HG03342 (cell line): ENCODE results near the gene VSTM1.
"Not testable (repeated sequence)": the region's sequence is repeated elsewhere in the genome, so short reads cannot be mapped to it uniquely, and the experiment has no call there.

Experiments
- ATAC-seq: cut with Tn5 transposase; IDR thresholded peaks from one replicate; pipeline ENCODE4 v1.9.1; 2021; ENCODE audit warnings: mild to moderate bottlenecking, moderate library complexity; ENCODE audit not compliant: unreplicated experiment

The VSTM1 gene

DNA sequence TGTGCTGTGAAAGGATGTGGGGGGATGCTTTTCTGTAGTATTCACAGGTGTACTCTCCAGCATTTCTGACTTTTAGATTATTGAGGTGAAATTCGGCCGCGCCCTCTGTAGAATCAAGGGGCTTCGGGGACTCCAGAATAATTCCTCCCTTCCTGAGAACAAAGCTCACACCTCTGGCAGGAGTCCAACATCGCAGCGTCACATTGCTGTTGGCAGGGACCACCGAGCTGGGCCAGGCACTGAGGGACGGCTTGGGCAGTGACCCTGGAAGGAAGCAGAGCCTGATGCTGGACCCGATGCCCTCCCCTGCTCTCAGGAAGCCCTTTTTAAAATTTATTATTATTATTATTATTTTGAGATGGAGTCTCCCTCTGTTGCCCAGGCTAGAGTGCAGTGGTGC lies 11.2 kb upstream of the VSTM1 start:
- ATAC-seq = no peak

DNA sequence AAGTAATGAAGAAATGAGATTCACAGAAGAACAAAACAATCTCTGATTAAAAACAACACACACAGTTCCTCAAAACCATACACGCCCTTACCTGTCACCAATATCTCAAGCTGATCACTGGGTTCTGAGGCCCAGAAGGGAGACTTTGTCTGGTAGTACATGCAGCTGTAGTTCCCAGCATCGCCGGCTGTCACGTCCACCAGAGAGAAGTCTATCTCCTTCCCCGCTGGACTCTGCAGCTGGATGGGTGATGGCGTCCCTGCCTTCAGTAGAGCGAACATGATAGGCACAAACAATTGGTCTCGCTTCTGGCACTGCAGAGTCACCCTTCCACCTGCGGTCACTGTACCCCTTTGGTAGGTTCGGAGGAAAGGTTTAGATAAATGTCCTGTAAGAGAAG lies 10.1 kb upstream of the VSTM1 start:
- no peak for ATAC-seq

DNA sequence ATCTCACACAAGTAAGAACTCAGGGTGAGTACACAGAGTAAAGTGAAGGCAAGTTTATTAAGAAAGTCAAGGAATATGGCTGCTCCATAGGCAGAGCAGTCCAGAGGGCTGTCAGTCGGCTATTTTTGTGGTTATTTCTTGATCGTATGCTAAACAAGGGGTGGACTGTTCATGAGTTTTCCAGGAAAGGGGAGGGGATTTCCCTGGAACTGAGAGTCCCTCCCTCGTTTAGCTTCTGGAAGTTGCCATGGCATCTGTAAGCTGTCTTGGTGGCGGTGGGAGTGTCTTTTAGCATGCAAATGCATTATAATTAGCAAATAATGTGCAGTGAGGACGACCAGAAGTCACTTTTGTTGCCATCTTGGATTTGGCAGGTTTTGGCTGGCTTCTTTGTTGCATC lies 5.8 kb upstream of the VSTM1 start:
- ATAC-seq = no peak

DNA sequence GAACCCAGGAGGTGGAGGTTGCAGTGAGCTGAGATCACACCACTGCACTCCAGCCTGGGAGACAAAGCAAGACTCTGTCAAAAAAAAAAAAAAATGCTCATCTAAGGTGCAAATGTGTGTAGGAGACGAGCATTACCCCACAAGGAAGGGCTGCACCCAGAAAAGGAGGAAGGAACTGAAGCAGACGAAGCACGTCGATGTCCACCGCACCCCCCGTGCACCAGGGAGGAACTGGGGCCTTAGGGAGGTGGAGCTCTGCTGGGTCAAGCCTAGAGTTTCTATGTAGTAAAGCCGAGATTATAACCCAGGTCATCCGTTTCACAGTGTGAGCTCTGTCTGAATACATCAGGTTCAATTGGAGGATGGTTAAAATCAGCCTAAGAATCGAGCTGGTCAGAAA lies 1.1 kb downstream of the VSTM1 start:
- no peak for ATAC-seq

DNA sequence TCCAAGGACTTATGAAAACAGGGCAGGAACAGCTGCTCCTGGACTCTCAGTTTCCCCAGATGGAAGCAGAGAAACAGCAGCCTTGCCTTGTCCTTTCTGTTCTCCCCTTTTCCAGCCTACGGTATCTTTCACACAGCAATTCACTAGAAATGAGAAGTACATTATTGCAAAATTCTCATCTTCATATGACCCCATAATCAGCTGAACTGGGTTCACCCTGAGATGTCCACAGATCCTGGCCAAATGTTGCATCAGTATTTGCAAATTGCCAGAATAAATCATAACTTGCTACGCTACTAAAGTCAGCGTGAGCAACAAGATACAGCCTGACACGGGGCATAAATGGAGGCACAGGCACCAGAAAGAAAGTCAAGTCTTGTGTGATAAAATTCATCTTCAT lies 16.1 kb downstream of the VSTM1 start:
- no peak for ATAC-seq

DNA sequence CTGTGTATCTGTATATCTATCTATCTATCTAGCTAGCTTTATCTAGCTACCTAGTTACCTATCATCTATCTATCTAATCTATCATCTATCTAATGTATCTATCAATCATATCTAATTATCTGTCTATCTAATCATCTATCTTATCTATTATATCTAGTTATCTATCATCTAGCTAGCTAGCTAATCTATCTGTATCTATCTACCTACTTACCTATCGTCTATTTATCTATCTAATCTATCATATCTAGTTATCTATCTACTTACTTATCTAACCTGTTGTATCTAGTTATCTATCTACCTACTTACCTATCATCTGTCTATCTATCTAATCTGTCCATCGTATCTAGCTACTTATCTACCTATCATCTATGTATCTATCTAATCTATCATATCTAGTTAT lies 17.9 kb downstream of the VSTM1 start:
- no peak for ATAC-seq

DNA sequence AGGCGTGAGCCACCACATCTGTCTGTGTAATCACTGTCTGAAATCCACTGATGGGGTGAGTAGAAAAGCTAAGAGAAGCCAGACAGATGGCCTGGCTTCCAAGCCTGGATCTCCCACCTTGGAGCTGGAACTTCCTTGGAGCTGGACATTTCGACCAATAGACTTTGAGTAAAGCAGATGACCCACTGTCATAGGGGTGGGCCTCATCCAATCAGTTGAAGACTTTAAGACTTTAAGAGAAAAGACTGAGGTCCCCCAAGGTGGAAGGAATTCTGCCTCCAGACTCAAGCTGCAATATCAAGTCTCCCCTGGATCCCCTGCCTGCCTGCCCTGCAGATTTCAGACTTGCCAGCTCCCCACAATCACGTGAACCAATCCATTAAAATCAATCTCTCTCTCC lies 20.7 kb downstream of the VSTM1 start:
- ATAC-seq = no peak

DNA sequence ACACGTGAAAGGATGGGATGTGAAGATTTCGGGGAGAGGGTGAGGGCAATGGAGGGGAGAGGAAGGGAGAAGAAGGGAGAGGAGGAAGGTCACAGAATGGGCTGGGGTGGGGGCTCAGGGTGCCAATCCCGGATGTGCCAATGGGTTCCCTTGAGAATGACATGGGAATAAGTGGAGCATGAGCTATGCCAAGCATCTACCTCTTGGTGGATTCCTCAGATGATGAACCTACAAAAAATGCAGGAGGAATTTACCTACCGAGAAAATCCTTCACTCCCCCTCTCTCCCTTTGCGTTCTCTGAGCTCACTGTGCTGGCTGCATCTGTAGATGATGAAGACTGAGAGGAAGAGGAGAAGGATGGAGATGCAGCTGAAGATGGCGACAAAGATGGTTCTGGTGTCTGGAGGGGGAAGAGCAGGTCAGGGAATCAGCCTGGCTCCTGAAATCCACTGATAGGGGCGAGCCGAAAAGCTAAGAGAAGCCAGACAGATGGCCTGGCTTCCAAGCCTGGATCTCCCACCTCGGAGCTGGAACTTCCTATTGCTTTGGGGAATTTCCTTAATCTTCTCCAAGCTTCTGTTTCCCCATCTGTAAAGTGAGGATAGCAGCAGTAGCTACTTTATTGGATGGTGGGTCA lies 21.6 kb downstream of the VSTM1 start:
- no peak for ATAC-seq

DNA sequence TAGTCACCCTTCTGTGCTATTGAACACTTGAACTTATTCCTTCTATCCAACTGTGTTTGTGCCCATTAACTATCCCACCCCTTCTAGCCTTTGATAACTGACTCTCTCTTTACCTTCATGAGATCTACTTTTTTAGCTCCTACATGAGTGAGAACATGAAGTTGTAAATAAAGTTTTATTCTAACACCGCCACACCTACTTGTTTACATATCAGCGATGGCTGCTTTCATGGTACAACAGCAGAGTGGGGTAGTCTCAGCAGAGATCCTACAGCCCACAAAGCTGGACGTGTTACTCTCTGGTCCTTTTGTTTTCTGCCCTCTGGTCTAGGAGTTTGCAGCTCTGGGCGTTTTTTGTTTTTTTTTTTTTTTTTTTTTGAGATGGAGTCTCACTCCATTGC lies 23.7 kb downstream of the VSTM1 start:
- ATAC-seq = no peak

DNA sequence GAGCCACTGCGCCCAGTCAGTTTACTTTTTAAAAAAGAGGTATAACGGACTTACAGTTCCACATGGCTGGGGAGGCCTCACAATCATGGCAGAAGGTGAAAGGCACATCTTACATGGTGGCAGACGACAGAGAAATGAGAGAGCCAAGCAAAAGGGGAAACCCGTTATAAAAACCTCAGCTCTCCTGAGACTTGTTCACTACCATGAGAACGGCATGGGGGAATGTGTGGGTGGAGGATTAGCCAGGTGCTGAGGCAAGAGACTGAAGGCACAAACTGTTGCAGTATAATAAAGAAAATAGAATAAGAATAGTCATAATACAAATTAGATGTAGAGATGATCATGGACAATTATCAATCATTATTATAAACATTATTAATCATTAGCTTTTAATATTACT lies 27.2 kb downstream of the VSTM1 start:
- not testable (repeated sequence) for ATAC-seq

DNA sequence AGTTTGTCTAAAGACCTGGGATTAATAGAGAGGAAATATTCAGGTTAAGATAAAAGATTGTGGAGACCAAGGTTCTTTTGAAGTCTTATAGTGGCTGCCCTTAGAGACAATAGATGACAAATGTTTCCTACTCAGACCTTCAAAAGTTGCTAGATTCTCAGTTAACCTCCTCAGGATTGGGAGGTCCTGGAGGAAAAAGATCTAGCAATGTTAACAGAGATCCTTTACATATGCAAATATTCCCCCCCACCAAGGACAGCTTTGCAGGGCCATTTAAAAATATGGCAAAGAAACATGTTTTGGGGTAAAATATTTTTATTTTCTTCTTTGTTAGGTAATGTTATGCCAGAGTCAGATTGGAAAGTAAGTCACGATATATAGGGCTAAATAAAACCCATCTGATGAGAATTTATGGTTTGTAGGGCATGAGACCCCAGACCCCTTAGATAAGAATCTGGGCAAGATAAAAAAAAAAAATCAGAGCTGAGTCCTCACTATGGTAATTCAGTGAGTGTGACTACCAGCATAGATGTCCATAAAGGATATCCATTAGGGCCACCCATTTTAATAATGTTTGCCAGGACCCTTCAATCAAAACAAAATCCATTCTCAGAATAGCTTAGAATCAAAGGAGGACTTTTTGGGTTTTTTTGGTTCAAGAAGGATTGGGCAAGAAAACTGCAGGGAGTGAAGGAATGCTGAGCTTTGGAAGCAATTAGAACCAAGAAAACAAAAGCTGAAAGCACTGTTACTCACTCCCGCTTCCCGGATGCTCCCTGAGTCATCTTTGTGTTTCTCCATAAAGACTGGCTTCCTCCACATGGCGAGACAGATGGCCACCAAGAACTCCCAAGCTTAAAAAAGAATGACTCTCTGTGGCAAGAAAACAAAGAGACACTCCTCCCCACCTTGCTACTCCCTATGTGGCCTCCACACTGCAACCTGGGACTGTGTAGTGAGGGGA lies 28.2 kb downstream of the VSTM1 start:
- no peak for ATAC-seq

DNA sequence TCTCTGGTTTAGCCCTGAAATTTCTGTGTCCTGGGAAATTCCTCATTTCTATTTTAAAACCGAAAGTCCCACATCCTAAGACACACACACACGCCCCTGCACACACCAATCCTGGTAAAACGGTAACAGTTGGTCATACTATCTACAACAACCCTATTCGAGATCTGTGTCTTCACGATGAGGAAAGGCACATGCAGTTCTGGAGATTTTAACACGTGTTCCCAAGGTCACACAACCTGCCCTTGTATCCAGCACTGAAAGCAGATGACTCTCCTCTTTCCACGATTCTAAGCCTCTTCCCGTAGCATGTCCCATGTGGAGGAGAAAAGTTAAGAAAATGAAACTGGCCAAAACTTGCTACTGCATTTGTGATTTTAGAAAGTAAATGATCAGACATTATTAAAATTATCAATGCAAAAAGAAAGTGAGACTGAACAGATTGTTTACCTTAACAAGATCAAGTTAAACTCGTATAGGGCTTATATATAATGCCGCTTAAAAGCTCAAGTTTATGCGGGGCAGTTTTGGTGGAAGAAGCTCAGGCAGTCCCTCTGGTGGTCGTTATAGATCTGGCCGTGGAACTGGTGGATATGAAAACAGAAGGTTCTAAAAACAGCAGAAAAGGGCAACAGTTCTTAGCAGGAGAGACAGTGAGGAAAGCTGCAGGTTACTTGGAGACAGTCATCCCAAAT lies 32.7 kb downstream of the VSTM1 start:
- no peak for ATAC-seq

DNA sequence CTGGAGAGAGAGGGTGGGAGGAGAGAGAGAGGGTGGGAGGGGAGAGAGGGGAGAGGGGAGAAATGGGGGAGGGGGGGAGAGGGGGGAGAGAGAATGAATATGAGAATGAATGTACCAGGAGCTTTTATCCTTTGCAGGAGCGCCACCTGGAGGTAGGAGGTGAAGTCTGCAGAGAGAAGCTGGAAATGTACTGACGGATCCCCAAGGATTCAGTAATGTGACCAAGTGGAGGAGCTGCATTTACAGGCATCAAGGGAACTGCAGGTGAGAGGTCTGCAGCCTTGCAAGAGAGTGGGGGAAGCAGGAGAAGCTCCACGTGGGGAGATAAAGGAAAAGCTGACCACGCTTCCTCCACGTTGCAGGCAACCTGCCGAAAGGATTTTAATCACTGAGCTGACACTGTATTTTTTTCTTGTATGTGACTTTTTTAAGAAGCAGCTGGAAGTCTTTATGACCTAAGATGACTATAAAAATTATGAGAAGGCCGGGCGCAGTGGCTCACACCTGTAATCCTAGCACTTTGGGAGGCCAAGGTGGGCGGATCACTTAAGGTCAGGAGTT lies 33.7 kb downstream of the VSTM1 start:
- no peak for ATAC-seq

DNA sequence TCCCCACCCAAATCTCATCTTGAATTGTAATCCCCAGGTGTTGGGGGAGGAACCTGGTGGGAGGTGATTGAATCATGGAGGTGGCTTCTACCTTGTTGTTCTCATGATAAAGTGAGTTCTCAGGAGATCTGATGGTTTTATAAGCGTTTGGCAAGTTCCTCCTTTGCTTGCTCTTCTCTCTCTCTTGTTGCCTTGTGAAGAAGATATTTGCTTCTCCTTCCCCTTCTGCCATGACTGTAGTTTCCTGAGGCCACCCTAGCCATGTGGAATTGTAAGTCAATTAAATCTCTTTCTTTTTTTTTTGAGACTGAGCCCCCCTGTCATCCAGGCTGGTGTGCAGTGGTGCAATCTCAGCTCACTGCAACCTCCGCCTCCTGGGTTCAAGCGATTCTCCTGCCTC lies 34.4 kb downstream of the VSTM1 start:
- ATAC-seq = no peak

DNA sequence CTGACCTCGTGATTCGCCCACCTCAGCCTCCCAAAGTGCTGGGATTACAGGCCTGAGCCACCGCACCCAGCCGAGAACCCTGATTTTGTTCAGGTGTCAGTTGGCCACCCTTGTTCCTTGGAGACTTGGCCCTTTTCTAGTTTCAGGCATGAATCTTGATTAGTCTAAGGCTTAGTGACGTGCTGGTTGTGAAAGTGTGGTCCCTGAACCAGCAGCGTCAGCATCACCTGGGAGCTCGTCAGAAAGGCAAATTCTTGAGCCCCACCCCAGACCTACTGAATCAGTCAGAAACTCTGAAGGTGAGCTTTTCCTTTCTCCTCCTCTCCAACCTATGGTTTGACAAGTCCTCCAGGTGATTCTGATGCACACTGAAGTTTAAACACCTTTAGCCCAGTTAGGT lies 37.0 kb downstream of the VSTM1 start:
- no peak for ATAC-seq

DNA sequence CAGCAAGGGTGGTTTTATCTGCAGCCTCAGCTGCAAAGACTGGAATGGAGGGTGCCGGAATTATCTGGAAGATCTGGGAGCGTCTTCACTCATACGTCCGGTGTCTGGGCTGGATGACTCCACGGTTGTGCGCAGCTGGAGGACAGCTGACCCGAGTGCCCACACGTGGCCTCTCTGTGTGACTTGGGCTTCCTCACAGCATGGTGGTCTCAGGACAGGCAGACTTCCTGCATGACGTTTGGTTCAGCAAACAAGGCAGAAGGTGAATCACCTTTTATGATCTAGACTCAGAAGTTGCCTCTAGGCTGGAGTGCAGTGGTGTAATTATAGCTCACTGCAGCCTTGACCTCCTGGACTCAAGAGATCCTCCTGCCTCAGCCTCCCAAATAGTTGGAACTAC lies 39.0 kb downstream of the VSTM1 start:
- no peak for ATAC-seq

DNA sequence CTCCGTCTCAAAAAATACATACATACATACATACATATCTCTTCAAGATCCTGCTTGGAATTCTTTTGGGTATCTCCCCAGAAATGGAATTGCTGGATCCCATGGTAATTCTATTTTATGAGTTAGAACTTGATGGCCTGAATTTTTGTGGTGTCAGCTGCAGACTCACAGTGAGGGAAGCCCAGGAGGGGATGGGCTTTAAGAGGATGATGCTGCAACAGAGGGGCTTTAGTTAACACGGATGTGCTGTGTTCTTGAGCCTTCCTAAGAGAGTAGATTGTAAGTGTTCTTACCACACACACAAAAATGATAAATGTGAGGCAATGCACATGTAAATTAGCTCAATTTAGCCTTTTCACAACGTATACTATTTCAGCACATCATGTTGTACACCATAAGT lies 40.5 kb downstream of the VSTM1 start:
- ATAC-seq = no peak

DNA sequence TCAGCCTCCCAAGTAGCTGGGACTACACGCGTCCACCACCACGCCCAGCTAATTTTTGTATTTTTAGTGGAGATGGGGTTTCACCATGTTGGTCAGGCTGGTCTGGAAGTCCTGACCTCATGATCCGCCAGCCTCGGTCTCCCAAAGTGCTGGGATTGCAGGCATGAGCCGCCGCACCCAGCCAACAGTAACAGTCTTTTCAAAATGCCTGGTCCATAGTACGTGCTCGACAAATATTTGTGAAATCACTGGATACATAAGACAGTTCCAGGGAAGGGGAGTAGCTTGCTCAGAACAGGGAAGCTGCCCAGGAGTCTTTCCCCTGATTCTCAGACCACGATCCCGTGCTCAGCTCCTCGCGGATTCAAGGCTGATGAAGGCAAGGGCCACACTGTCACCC lies 41.8 kb downstream of the VSTM1 start:
- ATAC-seq = no peak

DNA sequence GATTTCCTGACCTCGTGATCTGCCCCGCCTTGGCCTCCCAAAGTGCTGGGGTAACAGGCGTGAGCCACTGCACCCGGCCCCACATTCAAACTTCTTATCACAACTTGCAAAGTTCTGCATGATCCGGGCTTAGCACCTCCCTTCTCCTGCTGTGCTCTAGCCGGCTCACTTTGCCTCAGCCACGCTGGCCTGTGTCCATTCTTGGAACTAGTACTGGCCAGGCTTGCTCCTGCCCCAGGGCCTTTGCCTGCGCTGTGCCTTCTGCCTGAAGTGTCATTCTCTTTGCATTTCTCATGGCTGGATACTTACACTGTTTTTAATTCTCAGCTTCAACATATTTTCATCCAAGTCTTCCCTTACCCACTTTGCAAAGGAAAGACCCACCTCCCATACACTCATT lies 42.3 kb downstream of the VSTM1 start:
- ATAC-seq = no peak

DNA sequence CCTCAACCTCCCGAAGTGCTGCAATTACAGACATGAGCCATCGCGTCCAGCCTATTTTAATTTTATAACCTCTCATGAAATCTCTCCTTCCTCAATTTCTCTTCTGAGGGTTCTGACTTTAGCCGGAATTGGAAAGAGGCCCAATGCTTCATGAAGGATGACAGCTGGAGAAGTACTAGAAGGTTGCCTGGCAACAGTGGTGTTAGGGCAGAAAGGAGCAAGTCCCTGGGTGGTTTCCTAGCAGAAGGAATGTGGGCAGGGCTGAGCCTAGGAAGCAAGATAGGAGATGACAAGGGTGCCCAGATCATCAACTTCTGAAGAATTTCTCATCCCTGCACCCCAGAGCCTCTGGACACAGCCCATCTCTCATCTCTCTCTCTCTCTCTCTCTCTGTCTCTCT lies 46.4 kb downstream of the VSTM1 start:
- no peak for ATAC-seq

DNA sequence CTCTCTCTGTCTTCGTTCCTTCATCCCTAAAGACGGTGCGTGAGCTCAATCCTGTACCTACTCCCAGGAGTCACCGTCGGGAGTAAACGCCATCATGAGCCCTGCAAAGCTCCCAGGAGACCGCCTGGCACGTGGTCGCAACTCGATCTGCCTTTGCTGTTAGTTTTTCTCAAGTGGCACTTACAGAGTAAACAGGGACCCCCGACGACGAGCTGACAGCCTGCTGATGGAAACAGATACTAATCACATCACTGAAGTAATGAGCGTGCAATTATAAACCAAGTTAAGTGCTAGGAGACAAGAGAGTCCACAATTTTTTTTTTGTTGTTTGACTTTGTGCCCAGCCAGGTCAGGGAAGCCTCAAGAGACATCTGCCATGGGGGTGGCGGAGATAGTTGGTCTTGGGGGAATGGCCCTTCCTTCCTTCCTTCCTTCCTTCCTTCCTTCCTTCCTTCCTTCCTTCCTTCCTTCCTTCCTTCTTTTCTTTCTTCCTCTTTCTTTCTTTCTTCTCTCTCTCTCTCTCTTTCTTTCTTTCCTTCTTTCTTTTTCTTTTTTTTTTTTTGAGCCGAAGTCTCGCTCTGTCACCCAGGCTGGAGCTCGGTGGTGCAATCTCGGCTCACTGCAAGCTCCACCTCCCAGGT lies 48.7 kb downstream of the VSTM1 start:
- no peak for ATAC-seq
